NB4 (cell line): ENCODE measurements around the gene PMEPA1.

Experiments used
- CTCF ChIP-seq: IDR thresholded peaks from one replicate; pipeline ENCODE4 v1.5.1; 2012; ENCODE audit warnings: low read depth, low read length
- MAX ChIP-seq: IDR thresholded peaks from 2 replicates; pipeline ENCODE4 v1.6.1; 2011; ENCODE audit warnings: low read depth, low read length

GRCh38 chr20:57713951-57714350, 4.1 kb upstream of the PMEPA1 start:
- TF ChIP-seq CTCF (no peak), MAX (no peak)
